GM20431 (cell line): ENCODE results near the gene BCAP31.
"Not testable (repeated sequence)": the region's sequence is repeated elsewhere in the genome, so short reads cannot be mapped to it uniquely, and the experiment has no call there.

ENCODE experiments used
- in situ Hi-C: fragments of 300-500 bp; cut with MseI, MboI; formaldehyde crosslinking; loops from one replicate; pipeline ENCODE4 v1.15.0; 2020; ENCODE audit warnings: low sequenced_read_pairs; ENCODE audit not compliant: unreplicated experiment

BCAP31 gene

GRCh38 chrX:153736071-153736820 lies 12.1 kb upstream of the BCAP31 start:
- in situ Hi-C loops, result no loop called here

GRCh38 chrX:153735274-153735673 lies 11.1 kb upstream of the BCAP31 start:
- in situ Hi-C loops, result no loop called here

- in situ Hi-C loops, result no loop called here
These were observed 10.7 kb upstream of the BCAP31 start for GRCh38 chrX:153734871-153735270.

- in situ Hi-C loops, result no loop called here
These were observed 9.6 kb upstream of the BCAP31 start for GRCh38 chrX:153733651-153734240.

- in situ Hi-C loops, result no loop called here
These were observed 8.2 kb upstream of the BCAP31 start for GRCh38 chrX:153732401-153732800.

- in situ Hi-C loops, result no loop called here
These were observed 7.6 kb upstream of the BCAP31 start for GRCh38 chrX:153731845-153732215.

GRCh38 chrX:153731117-153731844 lies 7.1 kb upstream of the BCAP31 start:
- in situ Hi-C loops, result no loop called here

GRCh38 chrX:153730115-153730514 lies 5.9 kb upstream of the BCAP31 start:
- in situ Hi-C loops, result not testable (repeated sequence)

GRCh38 chrX:153728951-153729631 lies 4.9 kb upstream of the BCAP31 start:
- in situ Hi-C loops, result no loop called here

- in situ Hi-C loops, result no loop called here
These were observed 3.9 kb upstream of the BCAP31 start for GRCh38 chrX:153728095-153728494.

- in situ Hi-C loops, result no loop called here
These were observed 3.1 kb upstream of the BCAP31 start for GRCh38 chrX:153727123-153727931.

GRCh38 chrX:153726286-153727122 lies 2.3 kb upstream of the BCAP31 start:
- in situ Hi-C loops, result no loop called here

- in situ Hi-C loops, result no loop called here
These were observed 1.7 kb upstream of the BCAP31 start for GRCh38 chrX:153725832-153726285.

GRCh38 chrX:153725039-153725831 lies 1.0 kb upstream of the BCAP31 start:
- in situ Hi-C loops, result no loop called here

GRCh38 chrX:153723351-153724251 lies 586 bp downstream of the BCAP31 start:
- in situ Hi-C loops, result no loop called here

- in situ Hi-C loops, result no loop called here
These were observed 1.4 kb downstream of the BCAP31 start for GRCh38 chrX:153722704-153723350.

GRCh38 chrX:153719701-153720100 lies 4.5 kb downstream of the BCAP31 start:
- in situ Hi-C loops, result no loop called here
